Measurements from ENCODE around the gene MIER3. TPM values are rescaled to one million over a fixed set of nuclear protein-coding genes. Genes with fewer than 3 reads are reported as not detected.

MIER3 gene
- total RNA-seq, 1 experiment from 2014 or later: 9.5 TPM

DNA sequence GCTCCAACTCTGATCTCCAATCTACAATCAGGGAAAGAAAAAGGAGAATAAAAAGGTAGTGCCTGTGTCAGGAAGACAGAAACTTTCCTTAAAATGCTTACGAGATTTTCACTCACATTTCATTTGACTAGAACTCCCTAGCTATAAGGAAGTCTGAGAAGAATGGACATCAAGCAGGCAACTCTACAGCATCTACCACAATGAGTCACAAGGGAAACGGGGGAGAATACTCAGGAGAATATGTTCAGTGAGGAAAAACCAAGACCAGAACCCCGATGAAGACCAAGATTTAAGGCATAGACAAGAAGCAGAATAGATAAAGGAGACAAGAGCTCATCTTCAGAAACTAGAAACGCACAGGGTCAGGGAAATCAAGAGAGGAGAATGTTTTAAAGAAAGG is 51.5 kb downstream of the MIER3 start:
- peak; percentile 53 for DNase-seq (ENCODE audit: low read depth)

- no peak for DNase-seq (ENCODE audit: low read depth)
Observed at GRCh38 chr5:56898213-56898612, 53.7 kb downstream of the MIER3 start.

DNA sequence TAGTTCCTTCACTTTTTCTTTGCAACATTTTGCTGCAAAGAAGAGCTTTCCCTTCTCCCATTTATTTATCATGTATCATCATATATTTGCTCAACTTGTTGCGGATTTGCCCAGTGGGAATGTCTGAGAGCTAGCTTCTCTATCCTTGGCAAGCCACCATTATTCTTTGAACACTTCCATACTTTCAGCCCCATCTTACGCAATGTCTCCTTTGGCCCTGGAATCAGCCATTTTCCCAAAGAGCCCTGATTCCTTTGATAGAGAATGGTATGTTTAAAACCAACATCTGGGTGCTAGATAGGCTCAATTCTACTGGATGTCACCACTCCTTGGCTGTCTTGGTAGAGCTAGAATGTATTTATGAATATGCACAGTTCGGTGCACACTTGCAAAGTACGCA is 55.2 kb downstream of the MIER3 start:
- no peak for DNase-seq (ENCODE audit: low read depth)

DNA sequence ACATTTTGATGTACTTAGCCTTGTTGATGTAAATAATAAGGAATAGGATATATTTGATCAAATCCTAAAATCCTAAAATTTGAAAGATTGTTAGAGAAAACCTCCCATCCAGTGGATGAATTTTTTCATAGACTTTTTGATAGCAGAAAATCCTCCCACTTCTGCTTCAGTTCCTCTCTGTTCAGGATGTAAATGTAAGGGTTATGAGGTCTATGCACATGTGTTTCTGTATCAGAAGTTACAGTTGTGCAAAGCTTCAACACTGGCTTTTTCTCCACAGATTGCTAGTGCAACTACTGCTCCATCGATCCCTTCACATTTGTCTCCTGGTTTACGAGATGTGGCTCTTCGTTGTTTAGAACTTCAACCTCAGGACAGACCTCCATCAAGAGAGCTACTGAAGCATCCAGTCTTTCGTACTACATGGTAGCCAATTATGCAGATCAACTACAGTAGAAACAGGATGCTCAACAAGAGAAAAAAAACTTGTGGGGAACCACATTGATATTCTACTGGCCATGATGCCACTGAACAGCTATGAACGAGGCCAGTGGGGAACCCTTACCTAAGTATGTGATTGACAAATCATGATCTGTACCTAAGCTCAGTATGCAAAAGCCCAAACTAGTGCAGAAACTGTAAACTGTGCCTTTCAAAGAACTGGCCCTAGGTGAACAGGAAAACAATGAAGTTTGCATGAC is 58.5 kb downstream of the MIER3 start:
- DNase-seq (ENCODE audit: low read depth): no peak

- no peak for DNase-seq (ENCODE audit: low read depth)
Observed at GRCh38 chr5:56881571-56881970, 70.4 kb downstream of the MIER3 start.

DNA sequence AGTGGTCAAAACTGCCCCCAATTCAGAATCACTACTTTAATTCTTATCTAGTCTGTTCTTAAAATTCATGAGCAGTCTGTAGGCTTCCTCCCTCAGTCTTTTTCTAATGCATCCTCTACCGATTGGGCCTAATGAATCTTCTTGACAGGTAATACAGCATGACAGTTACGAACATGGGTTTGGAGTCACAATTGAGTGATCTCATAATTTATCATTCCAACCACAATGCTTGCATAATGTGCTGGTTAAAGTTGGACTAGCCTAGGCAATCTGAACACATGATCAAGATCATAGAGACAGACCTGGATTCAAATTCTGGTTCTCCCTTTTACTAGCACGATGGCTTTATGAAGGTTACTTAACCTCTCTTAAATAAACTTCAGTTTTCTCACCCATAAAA is 75.6 kb downstream of the MIER3 start:
- DNase-seq (ENCODE audit: low read depth): peak; percentile 63

DNA sequence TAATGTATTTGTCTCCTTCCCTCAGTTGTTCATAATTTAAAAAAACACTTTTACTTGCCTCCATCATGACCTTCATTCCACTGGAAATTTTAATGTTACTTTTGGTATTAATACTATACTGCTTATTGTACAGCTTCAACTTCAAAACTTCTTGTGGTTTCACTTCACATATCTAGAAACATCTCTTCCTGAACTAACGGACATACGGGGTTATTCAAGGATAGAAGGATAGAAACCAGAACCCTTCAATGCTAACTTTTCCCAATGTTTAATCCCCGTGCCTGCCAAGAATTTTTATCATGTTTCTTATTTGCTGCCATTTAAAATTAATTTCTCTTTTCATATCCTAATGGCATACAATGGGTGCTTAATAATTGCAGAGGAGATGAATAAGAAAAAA is 78.9 kb downstream of the MIER3 start:
- DNase-seq (ENCODE audit: low read depth): no peak

DNA sequence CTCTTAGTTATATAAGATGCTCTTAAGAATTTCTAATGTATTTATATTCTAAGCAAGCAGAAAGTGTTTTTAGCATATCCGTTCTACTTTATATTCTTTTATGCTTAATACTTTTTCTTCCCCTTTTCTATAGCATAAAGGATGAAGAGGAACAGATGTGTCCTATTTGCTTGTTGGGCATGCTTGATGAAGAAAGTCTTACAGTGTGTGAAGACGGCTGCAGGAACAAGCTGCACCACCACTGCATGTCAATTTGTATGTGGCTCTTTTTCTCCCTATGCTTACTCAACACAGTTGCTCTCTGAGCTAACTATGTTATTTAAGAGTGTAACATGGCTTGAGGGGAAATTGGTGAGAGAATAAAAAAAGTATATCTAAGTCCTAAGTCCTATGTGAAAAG is 80.1 kb downstream of the MIER3 start:
- DNase-seq (ENCODE audit: low read depth): no peak

Other genes with a start within 250 kb of the MIER3 start
- 4.4 and 5.1 TPM in 2 replicates for gene MAP3K1, start 136.6 kb downstream of the MIER3 start, total RNA-seq (2014; rRNA removed; shearing (Covaris generic))
- 19.6 and 23.1 TPM in 2 replicates for gene SETD9, start 42.5 kb downstream of the MIER3 start, total RNA-seq (2014; rRNA removed; shearing (Covaris generic))
- gene GPBP1, start 221.9 kb upstream of the MIER3 start, total RNA-seq (2014; rRNA removed; shearing (Covaris generic)): 40.5 and 40.8 TPM in 2 replicates

All from HT1080 (cell line).